ENCODE measurements around the gene LRRIQ4.

Gene LRRIQ4

DNA sequence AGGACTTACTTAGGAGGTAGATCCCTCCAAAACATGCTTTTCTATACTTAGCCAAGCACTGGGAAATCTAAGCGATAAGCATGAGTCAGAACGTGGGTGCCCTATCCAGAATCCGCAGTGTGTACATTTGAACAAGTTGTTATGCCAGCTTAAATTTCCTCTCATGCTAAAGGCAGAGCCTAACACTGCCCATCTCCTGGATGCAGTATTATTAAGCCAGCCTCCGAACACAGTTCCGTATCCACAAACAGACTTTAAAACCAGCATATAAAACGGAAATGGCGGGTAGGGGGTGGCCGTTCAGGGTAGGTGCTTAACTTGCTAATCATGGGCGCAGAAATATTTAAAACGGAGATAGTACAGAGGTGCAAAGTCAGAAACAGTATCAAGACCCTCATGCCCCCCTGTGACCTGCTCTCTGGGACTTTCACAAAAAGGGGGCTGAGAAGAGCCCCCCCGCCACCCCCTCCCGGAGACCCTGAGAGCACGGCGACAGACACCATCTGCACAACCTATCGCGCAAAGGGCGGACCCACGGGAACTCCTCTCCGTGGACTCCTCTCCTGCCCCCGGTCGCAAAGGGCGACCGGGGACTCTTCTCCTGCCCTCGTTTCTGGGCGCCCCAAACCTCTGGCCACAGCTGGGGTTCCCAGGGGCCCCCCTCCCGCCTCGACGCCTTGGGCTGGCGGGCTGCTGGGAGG, 889 bp upstream of the LRRIQ4 start:
- TF ChIP-seq, protein P1, sequence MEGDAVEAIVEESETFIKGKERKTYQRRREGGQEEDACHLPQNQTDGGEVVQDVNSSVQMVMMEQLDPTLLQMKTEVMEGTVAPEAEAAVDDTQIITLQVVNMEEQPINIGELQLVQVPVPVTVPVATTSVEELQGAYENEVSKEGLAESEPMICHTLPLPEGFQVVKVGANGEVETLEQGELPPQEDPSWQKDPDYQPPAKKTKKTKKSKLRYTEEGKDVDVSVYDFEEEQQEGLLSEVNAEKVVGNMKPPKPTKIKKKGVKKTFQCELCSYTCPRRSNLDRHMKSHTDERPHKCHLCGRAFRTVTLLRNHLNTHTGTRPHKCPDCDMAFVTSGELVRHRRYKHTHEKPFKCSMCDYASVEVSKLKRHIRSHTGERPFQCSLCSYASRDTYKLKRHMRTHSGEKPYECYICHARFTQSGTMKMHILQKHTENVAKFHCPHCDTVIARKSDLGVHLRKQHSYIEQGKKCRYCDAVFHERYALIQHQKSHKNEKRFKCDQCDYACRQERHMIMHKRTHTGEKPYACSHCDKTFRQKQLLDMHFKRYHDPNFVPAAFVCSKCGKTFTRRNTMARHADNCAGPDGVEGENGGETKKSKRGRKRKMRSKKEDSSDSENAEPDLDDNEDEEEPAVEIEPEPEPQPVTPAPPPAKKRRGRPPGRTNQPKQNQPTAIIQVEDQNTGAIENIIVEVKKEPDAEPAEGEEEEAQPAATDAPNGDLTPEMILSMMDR (IDR thresholded peaks at IDR 0.05; ENCODE audit: low read depth, low read length) = no peak
- peak overlapping the region; percentile 59 for H3K4me3 ChIP-seq (ENCODE audit: low read depth, low read length)

DNA sequence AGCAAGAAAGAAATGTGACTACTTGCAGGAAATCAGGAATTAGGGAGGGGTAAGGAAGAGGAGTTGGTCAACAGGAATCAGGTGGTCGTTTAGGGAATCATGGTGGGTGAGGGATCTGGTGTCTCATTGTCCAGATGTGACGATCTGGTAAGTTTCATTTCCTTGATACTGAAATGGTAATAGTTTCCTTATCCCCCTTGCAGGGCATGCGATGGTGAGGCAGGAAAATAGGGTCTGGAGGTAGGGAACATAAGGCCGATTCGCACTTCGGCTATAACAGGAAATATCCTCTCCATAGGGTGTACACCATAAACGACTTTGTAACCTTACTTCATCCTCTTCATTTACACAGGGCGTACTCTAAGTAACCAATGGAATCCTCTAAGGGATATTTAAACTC, 608 bp downstream of the LRRIQ4 start:
- no peak overlapping the region for H3K4me3 ChIP-seq (ENCODE audit: low read depth, low read length)
- TF ChIP-seq, protein P1 (IDR thresholded peaks at IDR 0.05; ENCODE audit: low read depth, low read length) = no peak

DNA sequence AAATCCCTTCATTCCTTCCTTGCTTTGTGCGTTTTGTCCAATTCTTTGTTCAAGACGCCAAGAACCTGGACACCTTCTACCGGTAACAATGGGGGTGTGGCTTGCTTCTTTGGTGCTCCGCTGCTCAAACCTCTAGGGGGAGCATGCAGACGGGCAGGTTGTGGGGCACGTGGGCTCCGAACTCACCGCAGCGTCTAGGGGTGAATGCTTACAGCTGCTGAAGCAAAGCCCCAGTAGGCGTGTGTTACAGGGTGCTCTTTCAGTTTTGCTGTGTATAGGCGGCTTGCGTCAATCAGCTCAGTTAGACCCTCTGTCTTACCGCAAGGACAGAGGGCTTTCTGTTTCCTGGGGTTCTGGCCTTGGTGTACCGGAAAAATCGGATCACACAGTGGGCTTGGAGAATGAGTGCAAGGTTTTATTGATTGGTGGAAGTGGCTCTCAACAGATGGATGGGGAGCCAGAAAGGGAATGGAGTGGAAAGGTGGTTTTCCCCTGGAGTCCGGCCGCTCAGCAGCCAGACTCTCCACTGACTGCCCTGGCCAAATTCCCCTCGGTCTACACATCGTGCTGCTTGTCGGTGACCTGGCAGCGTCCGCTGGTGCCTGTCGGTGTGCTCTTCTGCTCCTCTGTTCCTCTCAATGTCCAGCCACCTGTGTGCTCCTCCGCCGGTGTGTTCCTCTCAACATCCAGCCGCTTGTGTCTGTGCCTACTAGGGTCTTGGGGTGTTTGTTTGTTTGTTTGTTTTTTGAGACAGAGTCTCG, 1.3 kb downstream of the LRRIQ4 start:
- H3K4me3 ChIP-seq (ENCODE audit: low read depth, low read length) = no peak overlapping the region

DNA sequence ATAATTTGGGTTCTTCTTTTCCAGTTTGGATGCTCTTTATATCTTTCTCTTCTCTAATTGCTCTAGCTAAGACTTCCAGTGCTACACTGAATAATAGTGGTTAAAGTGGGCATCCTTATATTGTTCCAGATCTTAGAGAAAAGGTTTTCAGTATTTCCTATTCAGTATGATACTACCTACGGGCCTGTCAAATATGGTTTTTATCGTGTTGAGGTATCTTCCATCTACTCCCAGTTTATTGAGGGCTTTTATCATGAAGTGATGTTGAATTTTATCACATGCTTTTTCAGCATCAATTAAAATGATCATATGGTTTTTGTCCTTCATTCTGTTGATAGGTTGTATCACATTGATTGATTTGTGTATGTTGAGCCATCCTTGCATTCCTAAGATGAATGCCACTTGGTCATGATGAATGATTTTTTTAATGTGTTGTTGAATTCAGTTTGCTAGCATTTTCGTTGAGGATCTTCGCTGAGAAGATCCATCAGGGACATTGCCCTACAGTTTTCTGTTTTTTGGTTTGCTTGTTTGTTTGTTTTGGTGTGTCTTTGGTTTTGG, 3.0 kb downstream of the LRRIQ4 start:
- TF ChIP-seq, protein P1 (IDR thresholded peaks at IDR 0.05; ENCODE audit: low read depth, low read length) = no peak
- H3K4me3 ChIP-seq (ENCODE audit: low read depth, low read length) = no peak overlapping the region

More for the DNA sequence above, 1.3 kb downstream of the LRRIQ4 start:
- TF ChIP-seq, protein P1 (IDR thresholded peaks at IDR 0.05; ENCODE audit: low read depth, low read length) = no peak

DNA sequence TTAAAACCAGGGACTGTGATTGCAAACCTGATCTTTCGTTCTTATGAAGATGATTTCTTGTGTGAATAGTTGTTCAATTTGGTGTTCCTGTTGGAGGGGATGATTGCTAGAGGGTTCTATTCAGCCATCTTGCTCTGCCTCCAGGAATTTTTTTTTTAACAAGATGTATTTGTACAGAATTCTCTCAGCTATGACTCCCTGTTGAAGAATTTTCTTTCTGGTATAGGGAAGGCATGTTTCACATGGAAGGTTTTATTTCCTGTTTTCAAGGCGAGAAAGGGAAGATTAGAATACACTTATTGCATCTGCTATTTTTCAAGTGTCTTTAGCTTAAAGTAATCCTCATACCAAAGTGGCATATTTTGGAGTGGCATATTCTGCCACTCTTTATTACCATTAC, 5.6 kb downstream of the LRRIQ4 start:
- TF ChIP-seq, protein P1 (IDR thresholded peaks at IDR 0.05; ENCODE audit: low read depth, low read length) = no peak
- no peak overlapping the region for H3K4me3 ChIP-seq (ENCODE audit: low read depth, low read length)

DNA sequence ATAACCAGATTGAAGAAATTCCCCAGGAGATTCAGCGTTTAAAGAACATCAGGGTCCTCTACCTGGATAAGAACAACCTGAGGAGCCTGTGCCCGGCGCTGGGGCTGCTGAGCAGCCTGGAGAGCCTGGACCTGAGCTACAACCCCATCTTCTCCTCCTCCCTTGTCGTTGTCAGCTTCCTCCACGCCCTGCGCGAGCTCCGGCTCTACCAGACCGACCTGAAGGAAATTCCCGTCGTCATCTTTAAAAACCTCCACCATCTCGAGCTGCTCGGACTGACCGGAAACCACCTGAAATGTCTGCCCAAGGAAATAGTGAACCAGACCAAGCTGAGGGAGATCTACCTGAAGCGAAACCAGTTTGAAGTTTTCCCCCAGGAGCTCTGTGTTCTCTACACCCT, 9.4 kb downstream of the LRRIQ4 start:
- TF ChIP-seq, protein P1 (IDR thresholded peaks at IDR 0.05; ENCODE audit: low read depth, low read length) = no peak
- H3K4me3 ChIP-seq (ENCODE audit: low read depth, low read length) = no peak overlapping the region

DNA sequence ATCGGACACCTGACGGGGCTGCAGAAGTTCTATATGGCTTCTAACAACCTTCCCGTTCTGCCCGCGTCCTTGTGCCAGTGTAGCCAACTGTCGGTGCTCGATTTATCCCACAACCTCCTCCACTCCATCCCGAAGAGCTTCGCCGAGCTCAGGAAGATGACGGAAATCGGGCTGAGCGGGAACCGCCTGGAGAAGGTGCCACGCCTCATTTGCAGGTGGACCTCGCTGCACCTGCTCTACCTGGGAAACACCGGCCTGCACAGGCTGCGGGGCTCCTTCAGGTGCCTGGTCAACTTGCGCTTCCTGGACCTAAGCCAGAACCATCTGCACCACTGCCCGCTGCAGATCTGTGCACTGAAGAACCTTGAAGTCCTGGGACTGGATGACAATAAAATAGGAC, 9.9 kb downstream of the LRRIQ4 start:
- no peak overlapping the region for H3K4me3 ChIP-seq (ENCODE audit: low read depth, low read length)
- TF ChIP-seq, protein P1 (IDR thresholded peaks at IDR 0.05; ENCODE audit: low read depth, low read length) = no peak

Measured in WI38 (cell line).